Stimulated activated CD4-positive, alpha-beta T cell treated with anti-CD3 and anti-CD28 coated beads, Interleukin-4, amount 100 ng/mL, for 1 hour (primary cell): Measurements from ENCODE around the gene INPP5A.
"Not testable (repeated sequence)": the region's sequence is repeated elsewhere in the genome, so short reads cannot be mapped to it uniquely, and the experiment has no call there.

ENCODE experiments used
- DNase-seq: peaks from one replicate; pipeline ENCODE4 v3.0.0-alpha.2; 2020

Gene INPP5A

DNA sequence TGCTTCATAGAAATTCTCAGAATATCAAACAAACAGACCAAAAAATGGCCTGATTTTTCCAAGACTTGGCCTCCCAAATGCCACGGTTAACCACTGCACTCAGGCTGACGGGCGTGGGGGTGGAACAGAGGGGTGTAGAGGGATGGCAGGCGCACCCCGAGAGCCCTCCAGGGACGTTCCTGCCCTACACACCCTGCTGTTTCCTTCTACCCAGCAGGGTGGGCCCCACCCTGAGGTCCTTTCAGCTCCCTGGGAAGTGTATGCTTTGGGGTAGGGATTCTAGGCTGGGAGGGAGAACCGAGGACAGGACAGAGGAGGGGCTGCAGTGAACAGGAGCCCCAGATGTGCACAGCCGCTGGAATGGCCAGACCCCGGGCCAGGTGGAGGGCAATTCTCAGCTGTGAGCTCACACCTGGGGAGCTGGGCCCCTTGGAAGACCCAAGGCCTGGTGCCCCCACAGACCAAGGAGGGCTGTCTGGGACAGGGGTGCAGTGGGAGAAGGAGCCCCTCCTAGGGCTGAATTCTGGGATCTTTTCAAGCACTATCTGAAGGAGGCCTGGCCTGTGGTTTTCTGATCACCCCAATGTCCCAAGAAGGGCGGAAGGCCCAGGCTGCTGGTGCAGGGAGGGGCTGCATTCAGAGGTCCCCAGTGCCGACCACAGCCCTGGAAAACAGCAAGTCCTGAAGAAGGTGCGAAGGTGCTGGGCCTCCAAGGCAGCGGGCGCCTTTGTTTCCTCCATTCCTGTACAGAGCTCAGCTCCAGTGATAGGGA is 32.9 kb upstream of the INPP5A start:
- no peak for DNase-seq

- DNase-seq, result not testable (repeated sequence)
Observed at GRCh38 chr10:132505546-132505945, 32.0 kb upstream of the INPP5A start.

GRCh38 chr10:132506711-132507408 is 30.7 kb upstream of the INPP5A start:
- no peak for DNase-seq

GRCh38 chr10:132507409-132507955 is 30.1 kb upstream of the INPP5A start:
- DNase-seq, result no peak

- DNase-seq, result no peak
Observed at GRCh38 chr10:132507956-132508490, 29.6 kb upstream of the INPP5A start.

GRCh38 chr10:132508581-132509443 is 28.8 kb upstream of the INPP5A start:
- no peak for DNase-seq

DNA sequence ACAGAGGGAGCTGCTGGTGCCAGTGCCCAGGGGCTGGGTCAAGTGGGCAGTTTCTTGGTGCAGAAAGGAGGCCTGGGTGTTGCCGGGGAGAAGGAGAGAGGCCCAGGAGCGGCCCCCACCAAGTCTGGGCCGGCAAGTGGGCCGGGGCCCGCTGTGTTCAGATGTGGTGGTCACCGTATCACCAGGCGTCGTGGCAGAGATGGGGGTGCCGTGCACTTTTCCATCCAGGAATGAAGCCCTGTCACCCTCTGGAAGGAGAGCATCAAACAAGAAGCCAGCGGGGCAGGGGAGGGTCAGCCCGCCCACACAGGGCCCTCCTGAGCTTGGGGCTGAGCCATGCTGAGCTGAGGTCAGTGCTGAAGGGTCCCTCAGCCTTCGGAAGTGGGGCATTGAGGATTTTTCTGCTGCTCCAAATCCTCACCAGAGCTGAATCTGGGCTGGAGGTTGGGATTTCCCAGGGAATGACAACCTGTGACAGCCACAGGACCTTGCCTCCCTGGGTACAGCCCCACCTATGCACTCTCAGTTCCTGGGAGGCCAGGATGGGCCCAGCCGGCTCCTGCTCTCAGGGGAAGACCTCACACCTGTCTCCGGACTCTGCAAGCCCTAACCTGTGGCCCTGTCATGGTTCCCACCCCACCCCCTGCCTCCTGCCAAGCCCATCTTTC is 27.9 kb upstream of the INPP5A start:
- DNase-seq, result no peak

GRCh38 chr10:132510174-132510611 is 27.4 kb upstream of the INPP5A start:
- no peak for DNase-seq

DNA sequence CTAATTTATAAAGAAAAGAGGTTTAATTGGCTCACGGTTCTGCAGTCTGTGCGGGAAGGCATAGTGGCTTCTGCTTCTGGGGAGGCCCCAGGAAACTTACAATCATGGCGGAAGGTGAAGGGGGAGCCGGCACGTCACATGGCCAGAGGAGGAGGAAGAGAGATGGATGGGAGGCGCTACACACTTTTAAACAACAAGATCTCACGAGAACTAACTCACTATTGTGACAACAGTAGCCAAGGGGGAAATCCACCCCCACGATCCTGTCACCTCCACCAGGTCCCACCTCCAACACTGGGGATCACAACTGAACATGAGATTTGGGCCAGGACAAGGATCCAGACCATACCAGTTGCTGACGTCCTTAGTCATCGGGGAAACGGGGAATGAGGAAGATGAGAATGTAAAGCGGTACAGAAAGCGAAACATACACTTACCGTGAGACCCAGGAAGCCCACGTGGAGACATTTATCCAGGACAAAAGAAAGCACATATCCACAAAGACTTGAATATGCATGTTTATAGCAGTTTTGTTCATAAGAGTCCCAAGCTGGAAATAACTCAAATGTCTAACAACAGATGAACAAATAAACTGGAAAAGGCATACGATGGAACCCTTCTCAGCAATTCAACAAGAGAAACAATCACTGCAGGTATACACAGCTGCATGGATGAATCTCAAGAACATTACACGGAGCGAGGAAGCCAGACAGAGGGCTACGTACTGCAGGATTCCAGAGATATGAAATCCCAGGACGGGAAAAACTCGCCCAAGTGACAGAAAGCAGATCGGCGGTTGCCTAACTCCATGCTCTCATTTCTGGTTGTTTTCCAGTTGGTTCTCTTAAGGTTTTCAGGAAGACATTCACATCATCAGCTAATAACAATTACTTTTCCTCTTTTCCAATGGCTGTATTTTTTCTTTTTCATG is 26.2 kb upstream of the INPP5A start:
- DNase-seq, result no peak

- DNase-seq, result no peak
Observed at GRCh38 chr10:132512052-132512442, 25.5 kb upstream of the INPP5A start.

DNA sequence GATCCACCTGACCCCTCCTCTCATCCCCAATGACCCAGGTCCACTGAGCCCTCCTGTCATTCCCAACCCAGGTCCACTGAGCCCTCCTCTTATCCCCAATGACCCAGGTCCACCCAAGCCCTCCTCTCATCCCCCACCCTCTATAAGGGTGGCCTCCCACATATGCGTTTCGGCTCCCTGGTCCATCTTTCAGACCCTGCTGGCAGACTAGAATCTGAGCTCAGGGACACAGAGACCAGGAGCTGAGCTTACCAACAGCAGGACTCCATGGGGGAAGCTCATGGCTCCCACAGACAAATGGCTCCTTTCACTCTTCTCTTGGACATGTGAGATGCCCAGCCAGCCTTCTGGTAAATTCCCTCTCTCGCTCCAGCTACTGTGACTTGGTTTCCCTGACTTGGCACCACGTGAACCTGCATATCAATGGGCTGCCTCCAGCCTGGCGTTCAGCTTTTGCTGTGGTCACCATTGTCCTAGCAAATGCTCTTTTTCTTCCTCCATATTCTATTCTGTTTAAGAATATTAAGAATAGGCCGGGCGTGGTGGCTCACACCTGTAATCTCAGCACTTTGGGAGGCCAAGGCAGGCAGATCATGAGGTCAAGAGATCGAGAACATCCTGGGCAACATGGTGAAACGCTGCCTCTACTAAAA is 24.8 kb upstream of the INPP5A start:
- no peak for DNase-seq

- DNase-seq, result no peak
Observed at GRCh38 chr10:132514821-132515520, 22.6 kb upstream of the INPP5A start.

GRCh38 chr10:132515811-132516726 is 21.5 kb upstream of the INPP5A start:
- no peak for DNase-seq

DNA sequence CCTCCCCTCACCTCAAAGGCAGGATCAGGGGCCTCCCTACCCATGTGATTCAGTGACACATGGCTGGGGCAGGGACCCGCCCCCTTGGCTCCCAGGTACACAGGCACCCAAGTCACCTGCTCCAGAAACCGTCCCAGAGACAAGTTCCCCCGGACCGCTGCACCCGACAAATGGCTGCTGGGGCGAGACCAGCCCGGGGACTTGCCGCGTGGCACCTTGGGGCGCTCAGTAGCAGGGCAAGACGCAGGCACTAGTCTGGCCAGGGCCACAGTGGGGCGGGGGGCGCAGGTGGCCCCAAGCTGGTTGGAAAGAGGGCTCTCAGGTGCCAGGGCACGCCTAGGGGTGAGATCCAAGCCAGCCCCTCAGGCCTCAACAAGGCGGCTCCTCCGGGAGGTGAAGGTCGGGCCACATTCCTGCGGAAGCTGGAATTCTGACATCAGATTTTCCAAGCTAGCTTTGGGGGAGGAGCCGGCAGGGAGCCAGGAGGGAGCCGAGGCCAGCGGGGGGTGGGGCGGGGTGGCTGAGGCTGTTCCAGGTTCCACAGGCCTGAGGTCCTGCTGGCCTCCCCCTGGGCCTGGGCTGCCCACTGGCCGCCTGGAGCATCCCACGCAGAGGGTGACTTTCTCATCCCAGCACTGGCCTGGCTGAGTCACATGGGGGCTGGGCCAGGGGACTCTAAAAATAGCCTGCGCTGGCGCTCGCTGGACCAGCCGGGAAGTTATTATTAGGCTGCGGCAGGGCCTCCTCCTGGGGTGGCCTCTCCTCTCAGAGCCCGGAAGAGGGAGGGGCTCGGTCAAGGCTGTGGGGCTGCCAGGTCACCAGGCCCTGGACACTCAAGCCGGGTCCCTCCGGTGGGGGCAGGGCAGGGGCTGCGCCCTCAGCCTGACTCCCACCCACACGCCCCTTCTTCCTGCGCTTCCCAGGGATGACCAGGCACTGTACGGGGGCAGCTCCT is 20.5 kb upstream of the INPP5A start:
- no peak for DNase-seq

DNA sequence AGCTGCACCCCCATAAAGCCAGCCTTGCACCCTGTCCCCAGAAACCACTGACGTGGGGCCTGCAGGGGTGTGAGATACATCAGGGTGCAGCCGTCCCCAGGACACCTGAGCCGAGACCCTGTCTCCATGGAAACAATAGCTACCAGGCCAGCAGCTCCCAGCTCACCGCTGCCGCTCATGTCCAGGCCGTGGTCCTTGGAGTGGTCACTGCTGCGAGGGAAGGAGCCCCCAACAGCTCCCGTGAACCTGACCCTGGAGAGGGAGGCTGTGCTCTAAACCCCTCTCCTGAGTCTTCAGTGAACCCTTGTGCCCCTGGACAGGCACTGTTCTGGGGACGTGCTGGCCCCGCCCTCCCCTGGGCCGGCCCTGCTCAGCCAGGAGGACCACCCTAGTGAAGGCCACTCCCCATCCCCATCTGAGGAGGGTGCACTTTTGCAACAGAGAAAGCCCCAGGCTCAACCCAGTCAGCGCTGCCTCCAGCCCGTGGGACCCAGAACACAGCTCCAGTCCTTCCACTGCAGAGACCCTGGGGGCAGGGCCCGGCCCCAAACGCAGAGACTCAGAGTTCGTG is 19.6 kb upstream of the INPP5A start:
- no peak for DNase-seq

GRCh38 chr10:132518572-132519381 is 18.8 kb upstream of the INPP5A start:
- DNase-seq, result no peak
